Endothelial cell of umbilical vein (primary cell): ENCODE measurements around the gene CLOCK. TPM values are rescaled to one million over a fixed set of nuclear protein-coding genes. Genes with fewer than 3 reads are reported as not detected.

Experiments used
- BruUV-seq: library from RNA; stranded (reverse); fragments of 400-500 nt; replicated peaks from 2 replicates; lab custom pipeline; 2021; lab: Mats Ljungman, UMichigan
- CTCF ChIA-PET: fragments of 300-600, 350-600 bp; sonication (Branson Sonifier 250); formaldehyde crosslinking; loops from one replicate; lab custom pipeline; 2021; ENCODE audit warnings: antibody characterized with exemption, inconsistent platforms; lab: Charles Lee
- POLR2A ChIA-PET: fragments of 300-600, 350-600 bp; sonication (Branson Sonifier 250); formaldehyde crosslinking; loops from one replicate; lab custom pipeline; 2021; ENCODE audit warnings: antibody characterized with exemption, inconsistent platforms; lab: Charles Lee
- DNase-seq: peaks from one replicate; pipeline ENCODE4 v3.0.0-alpha.2; 2011; ENCODE audit warnings: low read depth, low spot score
- FAIRE-seq: peaks from 2 replicates; lab custom pipeline; 2011; peaks lifted over from hg19 to GRCh38; lab: Jason Lieb, UNC
- H2AFZ ChIP-seq: 2 replicates; pipeline ENCODE4 v1.6.0; 2012; ENCODE audit warnings: low read depth, low read length, control low read depth, inconsistent platforms
- H3K27ac ChIP-seq: 2 replicates; pipeline ENCODE4 v1.5.1; 2011; ENCODE audit warnings: low read depth, mild to moderate bottlenecking, control low read depth, low read length, moderate library complexity; ENCODE audit not compliant: insufficient read depth
- H3K27me3 ChIP-seq, 2 experiments: 2 replicates each; pipeline versions ENCODE4 v1.6.0 to v1.6.1; 2011; ENCODE audit warnings: low read length in 2 of 2, mixed read lengths in 1 of 2; ENCODE audit not compliant: control insufficient read depth in 2 of 2, insufficient read depth in 2 of 2
- H3K36me3 ChIP-seq, 2 experiments: 2 replicates in 1 of 2; 3 replicates in 1 of 2; pipeline ENCODE4 v1.5.1; 2011; ENCODE audit warnings: low read length in 2 of 2, mild to moderate bottlenecking in 1 of 2, moderate library complexity in 1 of 2; ENCODE audit not compliant: control insufficient read depth in 2 of 2, insufficient read depth in 2 of 2; ENCODE audit errors: extremely low read depth in 1 of 2
- H3K4me1 ChIP-seq: 3 replicates; pipeline ENCODE4 v1.5.1; 2011; ENCODE audit warnings: mild to moderate bottlenecking, low read length; ENCODE audit not compliant: control insufficient read depth, insufficient read depth; ENCODE audit errors: extremely low read depth
- H3K4me2 ChIP-seq: 2 replicates; pipeline ENCODE4 v1.6.1; 2011; ENCODE audit warnings: low read length, control low read depth, mixed read lengths; ENCODE audit not compliant: insufficient read depth
- H3K4me3 ChIP-seq, 3 experiments: fragments of 200-600 bp in 1 of 3; sonication (generic), shearing (Covaris generic) in 1 of 3; replicated peaks in 1 of 3; 2 replicates each; pipeline ENCODE4 v1.5.1; 2011 to 2016; ENCODE audit warnings: control low read depth in 3 of 3, low read length in 3 of 3, mild to moderate bottlenecking in 2 of 3, inconsistent platforms in 1 of 3, low read depth in 1 of 3, moderate library complexity in 1 of 3; ENCODE audit not compliant: insufficient read depth in 1 of 3
- H3K79me2 ChIP-seq: 2 replicates; pipeline ENCODE4 v1.6.0; 2012; ENCODE audit warnings: low read length, inconsistent platforms; ENCODE audit not compliant: control insufficient read depth, insufficient read depth
- H3K9ac ChIP-seq: replicated peaks from 2 replicates; pipeline ENCODE3; 2011; ENCODE audit warnings: low read length, control low read depth; ENCODE audit not compliant: insufficient read depth; ENCODE audit errors: extremely low read depth
- H3K9me1 ChIP-seq: replicated peaks from 3 replicates; pipeline ENCODE4 v1.6.0; 2011; ENCODE audit warnings: mild to moderate bottlenecking, low read length; ENCODE audit not compliant: control insufficient read depth, insufficient read depth; ENCODE audit errors: extremely low read depth
- H3K9me3 ChIP-seq: replicated peaks from 2 replicates; pipeline ENCODE4 v1.5.1; 2012; ENCODE audit warnings: low read length, inconsistent platforms; ENCODE audit not compliant: control insufficient read depth, insufficient read depth
- H4K20me1 ChIP-seq: replicated peaks from 2 replicates; pipeline ENCODE3; 2011; ENCODE audit warnings: mild to moderate bottlenecking, low read length; ENCODE audit not compliant: control insufficient read depth, insufficient read depth; ENCODE audit errors: extremely low read depth
- CTCF ChIP-seq, 2 donors: IDR thresholded peaks; 1 replicate in 1 of 2; 2 replicates in 1 of 2; pipeline ENCODE4 v1.5.1; 2011; ENCODE audit warnings: low read length in 2 of 2, mild to moderate bottlenecking in 2 of 2, moderate library complexity in 2 of 2, control low read depth in 1 of 2, inconsistent platforms in 1 of 2, low read depth in 1 of 2; ENCODE audit not compliant: insufficient read depth in 1 of 2; ENCODE audit errors: extremely low read depth in 1 of 2
- EZH2 ChIP-seq: IDR thresholded peaks from 2 replicates; pipeline ENCODE4 v1.6.1; 2012; ENCODE audit warnings: borderline replicate concordance, low read depth, mild to moderate bottlenecking, moderate library complexity, low read length, inconsistent platforms; ENCODE audit not compliant: severe bottlenecking
- FOS ChIP-seq: IDR thresholded peaks from 2 replicates; pipeline ENCODE4 v1.6.1; 2011; ENCODE audit warnings: mild to moderate bottlenecking, low read length, moderate library complexity, borderline replicate concordance; ENCODE audit not compliant: insufficient read depth
- GATA2 ChIP-seq: IDR thresholded peaks from 2 replicates; pipeline ENCODE4 v1.7.0; 2011; ENCODE audit warnings: low read depth, mild to moderate bottlenecking, moderate library complexity, mixed read lengths, low read length; ENCODE audit not compliant: insufficient read length, insufficient read depth
- JUN ChIP-seq: IDR thresholded peaks from 2 replicates; pipeline ENCODE4 v1.6.1; 2011; ENCODE audit warnings: borderline replicate concordance, low read depth; ENCODE audit not compliant: insufficient read length, insufficient read depth
- MYC ChIP-seq: IDR thresholded peaks from one replicate; pipeline ENCODE4 v1.6.1; 2011; ENCODE audit warnings: mild to moderate bottlenecking, low read depth, low read length
- POLR2A ChIP-seq: IDR thresholded peaks from 2 replicates; pipeline ENCODE4 v1.6.1; 2012; ENCODE audit warnings: low read depth, mild to moderate bottlenecking, control low read depth, low read length
- POLR2AphosphoS5 ChIP-seq: IDR thresholded peaks from 2 replicates; pipeline ENCODE4 v1.6.1; 2012; ENCODE audit warnings: low read depth, mild to moderate bottlenecking, control low read depth, low read length, moderate library complexity; ENCODE audit not compliant: insufficient read depth
- dilution Hi-C: fragments of 300-500 bp; cut with MboI; formaldehyde crosslinking; loops from one replicate; pipeline ENCODE4 v1.15.0; 2019; ENCODE audit warnings: low sequenced_read_pairs; ENCODE audit not compliant: extremely low pct_ligation_motif_present
- intact Hi-C: fragments of 100-400 bp; cut with micrococcal nuclease; formaldehyde crosslinking; loops from one replicate; pipeline ENCODE4 v1.10.0; 2022
- polyA plus RNA-seq, 4 experiments: library from polyadenylated mRNA; depleted of rRNA in 3 of 4; stranded (reverse) in 3 of 4; unstranded in 1 of 4; fragments of >200 nt; gene quantifications; 2 replicates each; pipeline versions ENCODE4 v1.2.1 to v1.2.3, GENCODE V29; 2011 to 2012; ENCODE audit warnings: missing spikeins in 1 of 4
- total RNA-seq: library from RNA; stranded (reverse); gene quantifications from 2 replicates; pipeline ENCODE4 v1.2.3, GENCODE V29; 2021
- TF ChIP-seq, protein P1 (sequence below): IDR thresholded peaks from 2 replicates; pipeline ENCODE4 v1.6.1; 2011; ENCODE audit not compliant: insufficient read depth, insufficient read length

CLOCK gene
- total and polyA plus RNA-seq, 2 donors (not counting 3 experiments of a cell fraction or from before 2014, with no cell fraction given), result 7.5 to 23.8 TPM

DNA sequence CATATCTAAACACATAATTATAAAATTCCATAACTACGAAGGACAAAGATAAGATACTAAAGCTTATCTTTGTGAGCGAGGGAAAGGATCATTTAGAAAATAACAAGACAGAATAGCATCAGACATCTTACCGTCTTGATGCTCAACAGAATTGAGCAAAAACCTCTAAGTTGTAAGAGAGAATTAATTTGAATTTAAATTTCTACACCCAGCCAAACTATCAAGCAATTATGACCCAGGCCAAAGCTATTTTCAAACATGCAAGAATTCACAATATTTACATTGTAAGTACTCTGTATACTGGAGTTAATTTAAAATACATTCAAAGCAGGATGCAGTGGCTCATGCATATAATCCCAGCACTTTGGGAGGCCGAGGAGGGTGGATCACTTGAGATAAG, 16.5 kb downstream of the CLOCK start:
- H3K27ac ChIP-seq, result no peak overlapping the region
- H3K27me3 ChIP-seq, result no peaks in the 10 kb centered on the region
- H3K4me3 ChIP-seq, result no peak overlapping the region
- CTCF ChIA-PET, result no interaction called here
- dilution Hi-C loops (no loop called here), intact Hi-C loops (no loop called here)
- H3K9me3 ChIP-seq, result no peaks in the 10 kb centered on the region
- H3K36me3 ChIP-seq, result no peaks in the 10 kb centered on the region
- H3K4me1 ChIP-seq, result no peaks in the 10 kb centered on the region
- TF ChIP-seq POLR2A (no peak), JUN (no peak), CTCF (IDR thresholded peaks at IDR 0.05; ENCODE audit: extremely low read depth in 1 of 2, insufficient read depth in 1 of 2, low read depth in 1 of 2, low read length in 2 of 2) (no peak), GATA2 (no peak), FOS (no peak), EZH2 (no peak), MYC (no peak), POLR2AphosphoS5 (no peak)
- TF ChIP-seq, protein P1, sequence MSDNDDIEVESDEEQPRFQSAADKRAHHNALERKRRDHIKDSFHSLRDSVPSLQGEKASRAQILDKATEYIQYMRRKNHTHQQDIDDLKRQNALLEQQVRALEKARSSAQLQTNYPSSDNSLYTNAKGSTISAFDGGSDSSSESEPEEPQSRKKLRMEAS, result no peak
- no peak for FAIRE-seq
- no peaks in the 10 kb centered on the region for H3K9me1 ChIP-seq
- H4K20me1 ChIP-seq, result no peaks in the 10 kb centered on the region
- H2AFZ ChIP-seq, result no peak overlapping the region
- POLR2A ChIA-PET, result no interaction called here
- peaks cover 64% of the 10 kb centered on the region for H3K79me2 ChIP-seq
- no peak for DNase-seq
- no peak overlapping the region for H3K9ac ChIP-seq
- no TSS peak for BruUV-seq
- no peak overlapping the region for H3K4me2 ChIP-seq
